Esophagus muscularis mucosa (tissue), 4 donors: ENCODE results near the gene FFAR1.

ENCODE experiments used
- EP300 ChIP-seq: sonication (generic); formaldehyde crosslinking; IDR thresholded peaks from one replicate; pipeline ENCODE4 v1.6.1; 2017; ENCODE audit warnings: antibody characterized with exemption
- POLR2AphosphoS5 ChIP-seq, 2 donors: sonication (generic); formaldehyde crosslinking; IDR thresholded peaks; one replicate each; pipeline ENCODE4 v1.6.1; 2017; ENCODE audit warnings: antibody characterized with exemption in 2 of 2
- TF ChIP-seq, protein P1 (sequence below), 3 experiments: fragments of 200-600 bp in 2 of 3; fragments of 450-650 bp in 1 of 3; sonication (generic) in 2 of 3; IDR thresholded peaks; one replicate each; pipeline ENCODE4 v1.5.1; 2017 to 2019; ENCODE audit warnings: antibody characterized with exemption in 3 of 3, mild to moderate bottlenecking in 2 of 3, moderate library complexity in 1 of 3

DNA sequence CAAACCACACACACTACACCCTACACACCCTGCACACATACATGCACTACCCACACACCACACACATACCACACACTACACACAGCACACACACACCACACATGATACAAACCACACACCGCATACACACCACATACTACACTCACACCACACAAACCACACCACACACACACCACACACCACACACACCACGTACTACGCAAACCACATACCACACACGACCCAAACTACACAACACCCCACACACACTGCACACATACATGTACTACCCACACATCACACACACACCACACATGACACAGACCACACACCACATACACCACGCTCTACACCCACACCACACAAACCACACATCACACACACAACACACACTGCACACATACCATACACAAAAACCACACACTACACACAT, 49.1 kb upstream of the FFAR1 start:
- TF ChIP-seq, protein P1, sequence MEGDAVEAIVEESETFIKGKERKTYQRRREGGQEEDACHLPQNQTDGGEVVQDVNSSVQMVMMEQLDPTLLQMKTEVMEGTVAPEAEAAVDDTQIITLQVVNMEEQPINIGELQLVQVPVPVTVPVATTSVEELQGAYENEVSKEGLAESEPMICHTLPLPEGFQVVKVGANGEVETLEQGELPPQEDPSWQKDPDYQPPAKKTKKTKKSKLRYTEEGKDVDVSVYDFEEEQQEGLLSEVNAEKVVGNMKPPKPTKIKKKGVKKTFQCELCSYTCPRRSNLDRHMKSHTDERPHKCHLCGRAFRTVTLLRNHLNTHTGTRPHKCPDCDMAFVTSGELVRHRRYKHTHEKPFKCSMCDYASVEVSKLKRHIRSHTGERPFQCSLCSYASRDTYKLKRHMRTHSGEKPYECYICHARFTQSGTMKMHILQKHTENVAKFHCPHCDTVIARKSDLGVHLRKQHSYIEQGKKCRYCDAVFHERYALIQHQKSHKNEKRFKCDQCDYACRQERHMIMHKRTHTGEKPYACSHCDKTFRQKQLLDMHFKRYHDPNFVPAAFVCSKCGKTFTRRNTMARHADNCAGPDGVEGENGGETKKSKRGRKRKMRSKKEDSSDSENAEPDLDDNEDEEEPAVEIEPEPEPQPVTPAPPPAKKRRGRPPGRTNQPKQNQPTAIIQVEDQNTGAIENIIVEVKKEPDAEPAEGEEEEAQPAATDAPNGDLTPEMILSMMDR (IDR thresholded peaks at IDR 0.05), result no peak
- TF ChIP-seq POLR2AphosphoS5 (IDR thresholded peaks at IDR 0.05) (no peak), EP300 (no peak)
